Right lobe of liver (tissue), 6 donors: ENCODE measurements around the gene SLC25A45. TPM values are rescaled to one million over a fixed set of nuclear protein-coding genes. Genes with fewer than 3 reads are reported as not detected.

Source experiments
- ATAC-seq, 4 donors: fragments of 200-7000 bp; cut with Tn5 transposase; one replicate each; pipeline ENCODE4 v1.9.1; 2020; ENCODE audit warnings: mild to moderate bottlenecking in 4 of 4, moderate library complexity in 4 of 4
- DNase-seq, 3 donors: peaks; one replicate each; pipeline ENCODE4 v3.0.0-alpha.2; 2020
- H3K27ac ChIP-seq, 3 donors: fragments of 200-600 bp; one replicate each; pipeline ENCODE4 v1.8.0; 2022
- H3K27me3 ChIP-seq, 2 donors: fragments of 200-600 bp; one replicate each; pipeline ENCODE4 v1.8.0; 2022
- H3K36me3 ChIP-seq, 4 donors: fragments of 200-600 bp; sonication (generic) in 1 of 4; one replicate each; pipeline versions ENCODE4 v1.5.1 to v1.8.0; 2017 to 2022; ENCODE audit warnings: control low read depth in 1 of 4
- H3K4me1 ChIP-seq, 4 donors: fragments of 200-600 bp; sonication (generic) in 1 of 4; one replicate each; pipeline versions ENCODE4 v1.5.1 to v1.8.0; 2017 to 2022; ENCODE audit warnings: control low read depth in 1 of 4
- H3K4me3 ChIP-seq, 3 donors: fragments of 200-600 bp; one replicate each; pipeline ENCODE4 v1.8.0; 2022
- H3K9me3 ChIP-seq, 4 donors: fragments of 200-600 bp; sonication (generic) in 1 of 4; one replicate each; pipeline versions ENCODE4 v1.5.1 to v1.8.0; 2017 to 2022; ENCODE audit warnings: control low read depth in 1 of 4
- CTCF ChIP-seq, 4 donors: fragments of 200-600 bp in 3 of 4; fragments of 450-650 bp in 1 of 4; IDR thresholded peaks; one replicate each; pipeline versions ENCODE4 v1.5.1 to v1.8.0; 2016 to 2022; ENCODE audit warnings: antibody characterized with exemption in 4 of 4, mild to moderate bottlenecking in 2 of 4
- POLR2A ChIP-seq: fragments of 450-650 bp; IDR thresholded peaks from one replicate; pipeline ENCODE4 v1.6.1; 2017; ENCODE audit warnings: antibody characterized with exemption, mild to moderate bottlenecking
- WGBS: methylation state at CpG from one replicate; pipeline ENCODE4 v1.1.6; 2018; ENCODE audit warnings: low coverage, low lambda C conversion rate; ENCODE audit not compliant: insufficient coverage; ENCODE audit errors: missing lambda C conversion rate; 5-methylcytosine and 5-hydroxymethylcytosine counted together
- intact Hi-C, 2 donors: fragments of 100-400 bp; cut with DNase I; formaldehyde crosslinking; loops; one replicate each; pipeline versions ENCODE4 v1.11.2 to v1.14.1; 2022
- total RNA-seq, 6 experiments: library from RNA; depleted of rRNA in 2 of 6; stranded (reverse); fragments of >200 nt in 2 of 6; fragmentation: NEBNext Ultra II Directional in 3 of 6; extraction: Animal tissue kit (Norgen Biotek cat#: 25700) in 3 of 6; gene quantifications; one replicate each; pipeline versions ENCODE4 v1.1.0 to v1.2.4, GENCODE V29; 2016 to 2023
- donor health status: DM: no; HTN: yes; CAD: no.
- donor health status: DM: no; HTN: no; CAD: no.
- donor health status: DM: no; HTN: no; CAD: no.
- donor health status: DM: no; HTN: yes; CAD: no.
- donor health status: DM: no; HTN: yes; CAD: no.

The SLC25A45 gene
- total RNA-seq, 6 experiments from 2014 or later, result 7.5 to 17.5 (median 12.1) TPM

DNA sequence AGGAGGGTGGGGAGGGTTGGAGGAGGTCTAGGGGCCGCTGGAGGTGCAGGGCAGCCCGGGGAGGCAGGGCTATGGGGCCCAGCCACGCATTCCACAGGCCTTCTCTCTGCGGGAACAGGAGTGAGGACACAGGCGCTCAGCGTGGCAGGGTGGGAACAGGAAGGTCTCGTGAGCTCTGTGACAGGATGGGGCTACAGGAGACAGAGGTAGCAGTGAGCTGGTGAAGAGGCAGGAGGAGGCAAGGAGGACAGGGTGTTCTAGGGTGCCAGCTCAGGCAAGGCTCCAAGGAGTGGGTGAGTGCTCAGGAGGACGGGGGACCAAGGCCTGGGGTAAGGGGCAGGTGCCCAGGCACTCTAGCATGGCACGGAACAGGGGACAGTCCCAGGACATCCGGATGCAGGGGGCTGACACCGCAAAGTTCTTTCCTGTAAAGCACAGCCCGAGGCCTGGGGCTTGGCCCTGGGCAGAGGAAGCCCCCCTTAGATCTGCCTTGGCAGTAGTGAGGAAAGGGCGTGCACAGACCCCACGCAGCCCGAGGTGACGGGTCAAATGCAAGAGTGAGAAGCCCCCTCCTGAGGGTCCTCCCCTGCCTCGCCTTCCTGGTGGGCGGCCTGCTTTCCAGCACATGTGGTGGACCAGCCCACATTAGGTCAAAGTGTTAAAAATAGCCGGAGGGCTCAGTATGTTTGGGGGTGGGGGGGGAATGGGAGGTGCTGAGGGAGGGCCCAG, 35.4 kb upstream of the SLC25A45 start:
- TF ChIP-seq CTCF (IDR thresholded peaks at IDR 0.05) (no peak), POLR2A (peak; percentile 21)
- peak overlapping the region; percentile 97 to 100 (median 100) for H3K27ac ChIP-seq
- intact Hi-C loops, result loop anchor here (10.0 kb wide), 1 partner anchor 53 kb away; no protein-coding TSS in a partner anchor
- H3K4me3 ChIP-seq, result peak overlapping the region; percentile 20 to 87 (median 32)
- peak; percentile 74 to 79 (median 75) for DNase-seq
- WGBS, result 2% methylated on average over 8 of the region's 19 CpGs
- ATAC-seq, result no peak
- peaks cover 0 to 3% (median 0%) of the 10 kb centered on the region in 4 donors for H3K36me3 ChIP-seq
- no peaks in the 10 kb centered on the region for H3K27me3 ChIP-seq
- H3K4me1 ChIP-seq, result peaks cover 0 to 44% (median 16%) of the 10 kb centered on the region in 4 donors
- no peaks in the 10 kb centered on the region for H3K9me3 ChIP-seq

GRCh38 chr11:65416841-65417701, 34.6 kb upstream of the SLC25A45 start:
- Histone ChIP-seq H3K36me3 (peaks cover 0 to 3% (median 0%) of the 10 kb centered on the region in 4 donors), H3K4me1 (peaks cover 0 to 44% (median 16%) of the 10 kb centered on the region in 4 donors), H3K9me3 (no peaks in the 10 kb centered on the region), H3K27me3 (no peaks in the 10 kb centered on the region), H3K4me3 (peak overlapping the region; percentile 20 to 87 (median 32)), H3K27ac (peak overlapping the region; percentile 97 to 100 (median 100))
- DNase-seq, result peak; percentile 59 to 75 (median 68)
- 9% methylated on average over 12 of the region's 14 CpGs for WGBS
- TF ChIP-seq POLR2A (no peak), CTCF (IDR thresholded peaks at IDR 0.05) (no peak)
- intact Hi-C loops, result loop anchor here (10.0 kb wide), 1 partner anchor 52 kb away; no protein-coding TSS in a partner anchor
- no peak for ATAC-seq

DNA sequence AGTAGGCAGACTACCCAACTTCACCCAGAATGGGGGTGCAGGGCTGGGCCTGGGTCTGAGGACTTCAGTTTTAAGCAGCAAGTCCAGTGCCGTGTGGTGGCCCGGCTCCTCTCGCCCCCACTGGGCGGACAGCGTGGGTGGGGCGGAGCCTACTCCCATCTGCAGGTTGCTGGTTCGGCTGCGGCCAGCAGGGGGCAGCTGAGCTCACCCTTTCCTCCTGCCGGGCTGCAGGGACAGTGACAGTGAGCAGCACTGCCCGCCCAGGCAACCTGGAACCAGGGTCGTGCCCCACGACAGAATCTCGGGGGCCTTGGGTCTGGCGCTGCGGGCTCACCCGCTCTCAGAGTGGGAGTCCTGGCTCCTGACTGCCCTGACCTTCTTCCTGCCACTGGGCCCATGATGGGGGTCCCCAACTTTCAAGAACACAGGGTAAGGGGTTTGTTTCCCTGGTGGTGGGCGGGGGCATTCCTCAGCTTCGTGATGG, 33.9 kb upstream of the SLC25A45 start:
- H3K36me3 ChIP-seq, result peaks cover 0 to 3% (median 0%) of the 10 kb centered on the region in 4 donors
- H3K4me1 ChIP-seq, result peaks cover 0 to 44% (median 16%) of the 10 kb centered on the region in 4 donors
- DNase-seq (peak; percentile 94 to 96 (median 95)), ATAC-seq (peak; percentile 42 to 58 (median 45))
- peak overlapping the region; percentile 19 to 87 (median 32) for H3K4me3 ChIP-seq
- intact Hi-C loops, result loop anchor here (10.0 kb wide), 1 partner anchor 52 kb away; no protein-coding TSS in a partner anchor
- 0% methylated on average over 8 of the region's 18 CpGs for WGBS
- H3K9me3 ChIP-seq, result no peaks in the 10 kb centered on the region
- TF ChIP-seq POLR2A (peak; percentile 59), CTCF (IDR thresholded peaks at IDR 0.05) (peak; percentile 98 to 100 (median 99))
- H3K27me3 ChIP-seq, result no peaks in the 10 kb centered on the region
- H3K27ac ChIP-seq, result peak overlapping the region; percentile 97 to 100 (median 100)
